GM19395 (cell line): Measurements from ENCODE around the gene DNASE1L1.

ENCODE experiments used
- ATAC-seq: cut with Tn5 transposase; IDR thresholded peaks from one replicate; pipeline ENCODE4 v1.9.1; 2021; ENCODE audit warnings: mild to moderate bottlenecking, moderate library complexity; ENCODE audit not compliant: unreplicated experiment

Gene DNASE1L1

DNA sequence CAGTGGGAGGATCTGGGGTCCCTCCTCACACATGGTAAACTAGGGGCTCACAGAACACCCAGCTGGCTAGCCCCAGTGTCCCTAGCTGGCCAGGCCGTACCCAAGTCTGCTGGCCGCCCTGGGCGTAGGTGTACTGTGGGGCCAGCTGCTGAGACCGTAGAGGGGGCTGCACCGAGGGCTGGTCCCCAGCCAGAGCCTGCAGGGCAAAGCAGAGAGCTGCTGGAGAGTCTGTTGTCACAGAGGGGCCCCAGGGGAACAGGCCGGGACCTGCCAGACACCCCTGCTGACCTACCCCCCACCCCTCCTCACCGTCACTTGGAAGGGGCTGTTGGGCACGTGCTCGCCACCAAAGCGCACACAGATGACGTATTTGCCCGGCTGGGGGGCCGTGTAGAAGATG lies 54.5 kb downstream of the DNASE1L1 start:
- no peak for ATAC-seq

DNA sequence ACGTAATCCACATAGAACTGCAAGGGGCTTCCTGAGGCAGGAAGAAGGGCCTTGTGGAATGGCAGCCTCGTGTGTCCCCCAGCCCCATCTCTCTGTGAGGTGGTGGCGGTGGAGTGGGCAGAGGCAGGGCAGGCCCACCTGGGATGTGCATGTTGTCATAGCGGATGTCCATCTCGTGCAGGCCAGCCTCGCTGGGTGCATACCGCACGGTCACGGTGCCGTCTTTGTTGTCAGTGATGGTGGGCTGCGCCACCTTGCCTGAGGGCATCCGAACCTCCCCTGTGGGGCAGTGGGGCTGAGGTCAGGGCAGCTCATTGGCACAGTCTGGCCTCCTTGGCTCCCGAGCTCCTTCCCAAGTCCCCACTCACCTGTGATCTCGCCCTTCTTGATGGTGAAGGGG lies 55.0 kb downstream of the DNASE1L1 start:
- ATAC-seq = no peak

DNA sequence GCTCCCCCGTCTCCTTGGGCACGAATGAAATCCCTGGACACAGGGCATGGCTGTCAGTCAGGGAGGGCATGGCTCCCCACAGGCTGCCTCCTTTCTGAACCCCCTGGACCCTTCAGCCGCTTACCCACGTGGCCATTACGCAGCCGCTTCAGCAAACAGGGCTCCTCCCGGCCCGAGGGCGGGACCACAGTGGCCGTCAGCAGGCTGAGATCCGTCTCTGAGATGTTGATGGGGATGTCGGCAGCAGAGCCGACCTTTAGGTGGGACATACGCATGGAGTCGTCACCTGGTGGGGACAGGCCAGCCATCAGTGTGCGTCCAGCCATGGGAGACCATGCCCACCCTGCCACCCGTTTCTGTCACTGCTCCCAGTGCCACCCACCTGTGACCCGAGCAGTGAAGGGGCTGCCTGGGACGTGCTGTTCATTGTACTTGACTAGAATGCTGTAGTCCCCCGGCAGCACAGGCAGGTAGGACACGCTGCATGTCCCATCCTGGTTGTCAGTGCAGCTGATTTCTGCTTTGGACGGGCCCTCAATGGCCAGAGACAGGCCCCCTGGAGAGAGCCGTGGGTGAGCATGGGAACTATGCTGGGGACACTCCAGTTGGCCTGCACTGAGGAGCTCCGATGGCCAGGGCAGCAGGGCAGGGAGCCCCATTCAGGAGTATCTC lies 55.7 kb downstream of the DNASE1L1 start:
- no peak for ATAC-seq

DNA sequence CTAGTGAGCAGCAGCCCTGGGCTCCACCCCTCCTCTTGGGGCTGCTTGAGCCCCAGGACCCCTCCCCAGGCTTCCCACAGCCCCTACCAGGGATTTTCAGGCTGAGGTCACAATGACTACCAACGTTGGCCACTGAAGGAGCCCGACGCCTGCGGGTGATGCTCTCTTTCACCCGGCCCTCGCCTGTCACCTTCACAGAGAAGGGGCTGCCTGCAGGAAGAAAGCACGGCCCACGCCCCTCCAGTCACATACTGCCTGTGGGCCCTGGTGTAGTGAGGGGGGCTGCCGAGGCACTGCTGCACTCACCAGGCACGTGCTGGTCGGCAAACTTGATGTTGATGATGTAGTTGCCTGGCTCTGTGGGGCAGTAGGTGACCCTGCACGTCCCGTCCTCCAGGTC lies 56.6 kb downstream of the DNASE1L1 start:
- no peak for ATAC-seq

DNA sequence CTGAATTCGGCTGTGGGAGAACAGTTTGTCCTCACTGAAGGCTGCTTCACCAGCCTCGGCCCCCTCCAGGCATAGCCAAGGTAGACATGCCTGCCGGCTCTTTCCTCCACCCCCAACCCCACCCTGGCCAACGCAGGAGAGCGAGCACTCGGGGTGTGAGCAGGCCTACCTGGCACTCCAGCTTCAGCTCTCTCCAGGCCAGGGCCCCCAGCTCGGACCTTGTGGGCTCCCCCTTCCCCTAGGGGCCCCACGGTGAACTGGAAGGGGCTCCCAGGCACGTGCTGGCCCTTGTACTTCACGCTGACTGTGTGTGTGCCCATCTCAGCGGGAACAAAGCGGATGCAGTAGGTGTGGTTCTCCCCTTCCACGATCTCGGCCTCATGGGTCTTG lies 57.0 kb downstream of the DNASE1L1 start:
- ATAC-seq = no peak
